GM12878 (cell line): Measurements from ENCODE around the gene KRT79. TPM values are rescaled to one million over a fixed set of nuclear protein-coding genes. Genes with fewer than 3 reads are reported as not detected.

Source experiments
- ATAC-seq: fragments of 200-7000 bp; cut with Tn5 transposase; 3 replicates; pipeline ENCODE4 v1.9.1; 2020; ENCODE audit warnings: mild to moderate bottlenecking, moderate library complexity
- BruUV-seq: library from RNA; stranded (reverse); fragments of 400-500 nt; replicated peaks from 2 replicates; lab custom pipeline; 2021; lab: Mats Ljungman, UMichigan
- CTCF ChIA-PET: fragments of 300-600 bp; sonication (Branson Sonifier 250); formaldehyde crosslinking; extraction: SDS; loops from one replicate; lab custom pipeline; 2021; ENCODE audit warnings: inconsistent platforms; lab: Yijun Ruan, JAX
- POLR2A ChIA-PET: fragments of 350-600 bp; formaldehyde crosslinking; extraction: SDS; loops from one replicate; lab custom pipeline; 2021; ENCODE audit warnings: inconsistent platforms; lab: Charles Lee
- RAD21 ChIA-PET: fragments of 300-600 bp; sonication (Branson Sonifier 250); formaldehyde crosslinking; loops from one replicate; lab custom pipeline; 2023; ENCODE audit warnings: antibody characterized with exemption; ENCODE audit not compliant: unreplicated experiment; lab: Charles Lee
- SMC1A ChIA-PET: fragments of 300-600 bp; sonication (Branson Sonifier 250); formaldehyde crosslinking; loops from one replicate; lab custom pipeline; 2023; ENCODE audit not compliant: unreplicated experiment, uncharacterized antibody; lab: Charles Lee
- DNase-seq: peaks from one replicate; pipeline ENCODE4 v3.0.0-alpha.2; 2011; ENCODE audit warnings: low read depth, low spot score
- FAIRE-seq: peaks from 3 replicates; lab custom pipeline; 2011; peaks lifted over from hg19 to GRCh38; lab: Jason Lieb, UNC
- H2AFZ ChIP-seq: 2 replicates; pipeline ENCODE4 v1.6.0; 2011; ENCODE audit warnings: low read depth, low read length, control low read depth; ENCODE audit not compliant: control insufficient read depth
- H3K27ac ChIP-seq: 2 replicates; pipeline ENCODE4 v1.5.1; 2011; ENCODE audit warnings: control low read depth; ENCODE audit not compliant: control insufficient read depth, insufficient read depth
- H3K27me3 ChIP-seq, 2 experiments: replicated peaks in 1 of 2; 2 replicates each; pipeline versions ENCODE4 v1.6.0 to v1.6.1; 2011; ENCODE audit warnings: low read length in 1 of 2; ENCODE audit not compliant: control insufficient read depth in 2 of 2, insufficient read depth in 2 of 2
- H3K36me3 ChIP-seq, 2 experiments: 2 replicates each; pipeline ENCODE4 v1.5.1; 2011; ENCODE audit warnings: low read length in 1 of 2; ENCODE audit not compliant: control insufficient read depth in 2 of 2, insufficient read depth in 2 of 2
- H3K4me1 ChIP-seq: 2 replicates; pipeline ENCODE4 v1.6.1; 2011; ENCODE audit warnings: mild to moderate bottlenecking, low read length, moderate library complexity, mixed read lengths; ENCODE audit not compliant: control insufficient read depth, insufficient read depth
- H3K4me2 ChIP-seq: 2 replicates; pipeline ENCODE4 v1.6.0; 2011; ENCODE audit warnings: control low read depth; ENCODE audit not compliant: control insufficient read depth, insufficient read depth
- H3K4me3 ChIP-seq: fragments of 200-600 bp; sonication (generic); 2 replicates; pipeline ENCODE4 v1.5.1; 2016
- H3K79me2 ChIP-seq: 2 replicates; pipeline ENCODE4 v1.6.0; 2011; ENCODE audit warnings: low read length; ENCODE audit not compliant: control insufficient read depth, insufficient read depth
- H3K9ac ChIP-seq: 2 replicates; pipeline ENCODE4 v1.8.0; 2011; ENCODE audit warnings: low read length, control low read depth, mixed read lengths; ENCODE audit not compliant: control insufficient read depth, insufficient read depth
- H3K9me3 ChIP-seq: replicated peaks from 3 replicates; pipeline ENCODE4 v1.5.1; 2011; ENCODE audit warnings: mild to moderate bottlenecking, low read length; ENCODE audit not compliant: control insufficient read depth, insufficient read depth
- H4K20me1 ChIP-seq: 2 replicates; pipeline ENCODE4 v1.6.0; 2011; ENCODE audit not compliant: control insufficient read depth, insufficient read depth
- EGR1 ChIP-seq, 2 experiments: IDR thresholded peaks; 1 replicate in 1 of 2; 2 replicates in 1 of 2; pipeline ENCODE4 v1.6.1; 2011 to 2012; ENCODE audit warnings: low read depth in 2 of 2, low read length in 2 of 2, borderline replicate concordance in 1 of 2, mild to moderate bottlenecking in 1 of 2, moderate library complexity in 1 of 2
- FOXK2 ChIP-seq: fragments of 450-650 bp; IDR thresholded peaks from 2 replicates; pipeline ENCODE4 v1.6.1; 2017; ENCODE audit warnings: mild to moderate bottlenecking, moderate library complexity
- MTA3 ChIP-seq: IDR thresholded peaks from 2 replicates; pipeline ENCODE4 v1.6.1; 2012; ENCODE audit warnings: low read length, inconsistent platforms, borderline replicate concordance
- SIX5 ChIP-seq: IDR thresholded peaks from 2 replicates; pipeline ENCODE4 v1.6.1; 2011; ENCODE audit warnings: mild to moderate bottlenecking, low read depth, low read length, moderate library complexity; ENCODE audit not compliant: severe bottlenecking
- WGBS: methylation state at CpG from one replicate; pipeline ENCODE4 v1.1.6; 2016; ENCODE audit warnings: low lambda C conversion rate; ENCODE audit not compliant: insufficient replicate concordance, insufficient coverage; ENCODE audit errors: missing lambda C conversion rate; 5-methylcytosine and 5-hydroxymethylcytosine counted together
- in situ Hi-C: fragments of 300-500 bp; cut with MboI; formaldehyde crosslinking; loops from 9 replicates; pipeline ENCODE4 v1.14.3; 2018; ENCODE audit warnings: mixed read lengths
- intact Hi-C: fragments of 100-400 bp; cut with micrococcal nuclease; formaldehyde crosslinking; loops from one replicate; pipeline ENCODE4 v1.14.2; 2022; ENCODE audit not compliant: unreplicated experiment
- polyA plus RNA-seq, 11 experiments: library from polyadenylated mRNA; depleted of rRNA in 4 of 11; unstranded in 6 of 11; stranded (reverse) in 5 of 11; fragments of >200 nt; fragmentation: Nextera tagmentation in 4 of 11; fragmentation: Illumina TruSeq in 1 of 11; extraction: Ambion mirVana in 4 of 11; extraction: Trizol in 1 of 11; gene quantifications; 1 replicate in 1 of 11; 2 replicates in 10 of 11; pipeline versions ENCODE4 v1.2.1 to v1.2.3, GENCODE V29; 2011 to 2016; ENCODE audit warnings: inconsistent platforms in 2 of 11, missing spikeins in 2 of 11, low read depth in 1 of 11
- total RNA-seq, 4 experiments: library from RNA; depleted of rRNA in 3 of 4; stranded (reverse); fragments of >200 nt in 3 of 4; fragmentation: Illumina TruSeq in 1 of 4; extraction: Trizol in 1 of 4; gene quantifications; 2 replicates each; pipeline versions ENCODE4 v1.2.1 to v1.2.3, GENCODE V29; 2013 to 2021
- TF ChIP-seq, protein P1 (sequence below): IDR thresholded peaks from 2 replicates; pipeline ENCODE4 v1.6.1; 2011; ENCODE audit warnings: borderline replicate concordance, low read depth, mild to moderate bottlenecking, moderate library complexity, low read length; ENCODE audit not compliant: insufficient read depth, poor library complexity, severe bottlenecking
- TF ChIP-seq, protein P2 (sequence below): IDR thresholded peaks from 2 replicates; pipeline ENCODE4 v1.6.1; 2011; ENCODE audit warnings: borderline replicate concordance, low read depth, mild to moderate bottlenecking, moderate library complexity, mixed read lengths, low read length; ENCODE audit not compliant: insufficient read depth; ENCODE audit errors: extremely low read length
- TF ChIP-seq, protein P3 (sequence below): fragments of 450-650 bp; formaldehyde crosslinking; IDR thresholded peaks from 2 replicates; pipeline ENCODE4 v1.5.0; 2022; ENCODE audit warnings: mild to moderate bottlenecking, missing genetic modification characterization

Gene KRT79
- total and polyA plus RNA-seq, 10 of the 15 experiments (the other 5 are each of a cell fraction or from before 2014, with no cell fraction given), result 0.03 to 0.09 (median 0.07) TPM; not detected in 7

- no peaks in the 10 kb centered on the region for H4K20me1 ChIP-seq
- no peaks in the 10 kb centered on the region for H3K79me2 ChIP-seq
- no peak overlapping the region for H3K4me3 ChIP-seq
- intact Hi-C loops, result no loop called here
- ATAC-seq (no peak), DNase-seq (no peak), FAIRE-seq (no peak)
- no peaks in the 10 kb centered on the region for H3K36me3 ChIP-seq
- WGBS, result 8% methylated on average over 3 of the region's 3 CpGs
- no peaks in the 10 kb centered on the region for H3K4me1 ChIP-seq
- no peak for TF ChIP-seq FOXK2
- ChIA-PET POLR2A (no interaction called here), SMC1A (no interaction called here), RAD21 (no interaction called here), CTCF (no interaction called here)
- H2AFZ ChIP-seq, result no peak overlapping the region
- no peaks in the 10 kb centered on the region for H3K9me3 ChIP-seq
- in situ Hi-C loops, result no loop called here
- BruUV-seq, result no TSS peak
- H3K9ac ChIP-seq, result no peak overlapping the region
- H3K27ac ChIP-seq, result no peak overlapping the region
- H3K4me2 ChIP-seq, result no peak overlapping the region
- peaks cover 0 to 2% of the 10 kb centered on the region in 2 experiments; a peak in 1 of 4 replicates for H3K27me3 ChIP-seq
Measured at GRCh38 chr12:52801773-52802172, 32.3 kb downstream of the KRT79 start.

DNA sequence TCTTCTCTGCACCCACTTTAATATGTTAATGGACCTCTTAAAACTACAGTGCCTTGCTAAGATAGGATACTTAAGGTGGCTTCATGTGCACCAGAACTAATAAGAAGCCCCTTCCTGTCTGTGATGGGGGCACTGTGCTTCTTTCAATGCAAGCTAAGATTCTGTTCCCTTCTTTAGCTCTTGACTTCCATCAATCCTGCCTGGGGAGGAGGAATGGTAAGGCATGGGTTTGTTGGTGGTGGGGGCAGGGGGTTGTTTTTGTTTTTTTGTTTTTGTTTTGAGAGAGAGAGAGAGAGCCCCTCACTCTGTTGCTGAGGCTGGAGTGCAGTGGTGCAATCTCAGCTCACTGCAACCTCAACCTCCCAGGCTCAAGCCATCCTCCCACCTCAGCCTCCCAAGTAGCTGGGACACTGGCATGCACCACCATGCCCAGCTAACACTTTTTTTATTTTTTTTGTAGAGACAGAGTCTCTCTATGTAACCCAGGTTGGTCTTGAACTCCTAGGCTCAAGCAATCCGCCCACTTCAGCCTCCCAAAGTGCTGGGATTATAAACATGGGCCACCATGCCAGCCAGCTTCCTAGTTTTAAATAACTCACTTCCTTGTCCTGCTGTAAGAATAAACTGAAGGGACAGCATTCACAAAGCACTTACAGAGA, 33.7 kb downstream of the KRT79 start:
- DNase-seq (no peak), ATAC-seq (no peak), FAIRE-seq (no peak)
- Histone ChIP-seq H3K4me2 (no peak overlapping the region), H3K4me1 (no peaks in the 10 kb centered on the region), H3K36me3 (no peaks in the 10 kb centered on the region), H3K79me2 (no peaks in the 10 kb centered on the region), H4K20me1 (no peaks in the 10 kb centered on the region), H3K27me3 (peaks cover 0 to 2% of the 10 kb centered on the region in 2 experiments; a peak in 1 of 4 replicates), H3K4me3 (no peak overlapping the region), H3K9ac (no peak overlapping the region), H2AFZ (no peak overlapping the region), H3K9me3 (no peaks in the 10 kb centered on the region), H3K27ac (no peak overlapping the region)
- BruUV-seq, result no TSS peak
- in situ Hi-C loops (no loop called here), intact Hi-C loops (no loop called here)
- WGBS, result 0% methylated on average over 1 of the region's 1 CpG
- ChIA-PET SMC1A (interaction anchor here (0.7 kb wide), 1 partner anchor 181 kb away, joined by 3 read pairs; no protein-coding TSS in a partner anchor), CTCF (no interaction called here), RAD21 (no interaction called here), POLR2A (no interaction called here)
- TF ChIP-seq, protein P1, sequence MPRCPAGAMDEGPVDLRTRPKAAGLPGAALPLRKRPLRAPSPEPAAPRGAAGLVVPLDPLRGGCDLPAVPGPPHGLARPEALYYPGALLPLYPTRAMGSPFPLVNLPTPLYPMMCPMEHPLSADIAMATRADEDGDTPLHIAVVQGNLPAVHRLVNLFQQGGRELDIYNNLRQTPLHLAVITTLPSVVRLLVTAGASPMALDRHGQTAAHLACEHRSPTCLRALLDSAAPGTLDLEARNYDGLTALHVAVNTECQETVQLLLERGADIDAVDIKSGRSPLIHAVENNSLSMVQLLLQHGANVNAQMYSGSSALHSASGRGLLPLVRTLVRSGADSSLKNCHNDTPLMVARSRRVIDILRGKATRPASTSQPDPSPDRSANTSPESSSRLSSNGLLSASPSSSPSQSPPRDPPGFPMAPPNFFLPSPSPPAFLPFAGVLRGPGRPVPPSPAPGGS, result no peak
- TF ChIP-seq MTA3, result no peak
- TF ChIP-seq, protein P2, sequence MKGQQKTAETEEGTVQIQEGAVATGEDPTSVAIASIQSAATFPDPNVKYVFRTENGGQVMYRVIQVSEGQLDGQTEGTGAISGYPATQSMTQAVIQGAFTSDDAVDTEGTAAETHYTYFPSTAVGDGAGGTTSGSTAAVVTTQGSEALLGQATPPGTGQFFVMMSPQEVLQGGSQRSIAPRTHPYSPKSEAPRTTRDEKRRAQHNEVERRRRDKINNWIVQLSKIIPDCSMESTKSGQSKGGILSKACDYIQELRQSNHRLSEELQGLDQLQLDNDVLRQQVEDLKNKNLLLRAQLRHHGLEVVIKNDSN, result no peak
- no peak for TF ChIP-seq SIX5
- TF ChIP-seq EGR1 (IDR thresholded peaks at IDR 0.05; ENCODE audit: borderline replicate concordance in 1 of 2, low read depth in 2 of 2, low read length in 2 of 2), result no peak
- TF ChIP-seq, protein P3, sequence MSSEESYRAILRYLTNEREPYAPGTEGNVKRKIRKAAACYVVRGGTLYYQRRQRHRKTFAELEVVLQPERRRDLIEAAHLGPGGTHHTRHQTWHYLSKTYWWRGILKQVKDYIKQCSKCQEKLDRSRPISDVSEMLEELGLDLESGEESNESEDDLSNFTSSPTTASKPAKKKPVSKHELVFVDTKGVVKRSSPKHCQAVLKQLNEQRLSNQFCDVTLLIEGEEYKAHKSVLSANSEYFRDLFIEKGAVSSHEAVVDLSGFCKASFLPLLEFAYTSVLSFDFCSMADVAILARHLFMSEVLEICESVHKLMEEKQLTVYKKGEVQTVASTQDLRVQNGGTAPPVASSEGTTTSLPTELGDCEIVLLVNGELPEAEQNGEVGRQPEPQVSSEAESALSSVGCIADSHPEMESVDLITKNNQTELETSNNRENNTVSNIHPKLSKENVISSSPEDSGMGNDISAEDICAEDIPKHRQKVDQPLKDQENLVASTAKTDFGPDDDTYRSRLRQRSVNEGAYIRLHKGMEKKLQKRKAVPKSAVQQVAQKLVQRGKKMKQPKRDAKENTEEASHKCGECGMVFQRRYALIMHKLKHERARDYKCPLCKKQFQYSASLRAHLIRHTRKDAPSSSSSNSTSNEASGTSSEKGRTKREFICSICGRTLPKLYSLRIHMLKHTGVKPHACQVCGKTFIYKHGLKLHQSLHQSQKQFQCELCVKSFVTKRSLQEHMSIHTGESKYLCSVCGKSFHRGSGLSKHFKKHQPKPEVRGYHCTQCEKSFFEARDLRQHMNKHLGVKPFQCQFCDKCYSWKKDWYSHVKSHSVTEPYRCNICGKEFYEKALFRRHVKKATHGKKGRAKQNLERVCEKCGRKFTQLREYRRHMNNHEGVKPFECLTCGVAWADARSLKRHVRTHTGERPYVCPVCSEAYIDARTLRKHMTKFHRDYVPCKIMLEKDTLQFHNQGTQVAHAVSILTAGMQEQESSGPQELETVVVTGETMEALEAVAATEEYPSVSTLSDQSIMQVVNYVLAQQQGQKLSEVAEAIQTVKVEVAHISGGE (CRISPR knock-in tag), result no peak
